Measurements from ENCODE around the gene FSTL5. TPM values are rescaled to one million over a fixed set of nuclear protein-coding genes. Genes with fewer than 3 reads are reported as not detected.
A peak's percentile ranks its signal among the peaks of the same experiment; 100 is the strongest.

Gene FSTL5
- total RNA-seq, 1 experiment from 2014 or later: not detected

DNA sequence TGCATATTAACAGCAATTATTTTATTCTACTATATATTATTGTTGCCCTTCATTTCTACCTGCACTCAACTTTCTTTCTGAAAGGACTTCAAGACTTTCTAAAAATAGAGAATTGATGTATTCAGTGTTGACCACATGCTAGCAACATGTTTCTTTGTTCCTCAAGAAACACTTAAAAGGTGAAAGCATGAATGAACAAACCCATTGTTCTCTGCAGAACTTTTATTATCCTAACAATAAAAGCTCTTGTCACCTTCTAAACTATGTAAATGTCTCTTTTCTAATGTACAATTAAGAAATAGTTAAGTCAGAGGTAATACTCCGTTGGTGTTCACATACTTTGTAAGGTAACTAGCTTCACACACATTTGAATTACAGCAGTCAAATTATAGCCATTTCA is 638.7 kb downstream of the FSTL5 start (continued):
- TF ChIP-seq, protein P1, sequence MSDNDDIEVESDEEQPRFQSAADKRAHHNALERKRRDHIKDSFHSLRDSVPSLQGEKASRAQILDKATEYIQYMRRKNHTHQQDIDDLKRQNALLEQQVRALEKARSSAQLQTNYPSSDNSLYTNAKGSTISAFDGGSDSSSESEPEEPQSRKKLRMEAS (IDR thresholded peaks at IDR 0.05): no peak

DNA sequence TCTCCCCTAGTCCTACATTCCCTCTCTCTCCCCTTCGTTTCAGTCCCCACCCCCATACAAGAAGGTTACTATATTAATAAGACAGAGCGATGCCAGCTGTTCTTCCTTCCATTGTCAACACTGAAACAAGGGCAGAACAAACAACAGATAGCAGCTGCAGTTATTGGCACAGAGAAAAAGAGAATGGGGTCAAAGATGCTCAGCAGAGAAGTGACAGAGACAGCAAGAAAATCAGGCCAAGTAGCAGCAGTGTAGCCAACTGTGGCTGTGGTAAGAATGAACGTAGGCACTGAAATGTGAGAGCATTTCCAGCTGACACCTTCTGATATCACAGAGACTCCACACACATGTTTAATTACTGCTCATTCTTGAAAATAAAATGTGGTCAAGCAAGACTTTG is 641.8 kb downstream of the FSTL5 start:
- Histone ChIP-seq H3K27ac (ENCODE audit: low read depth, low read length) (no peak overlapping the region), H3K4me3 (replicated peaks in 1 of 2; ENCODE audit: low read depth in 1 of 2, low read length in 2 of 2) (no peak overlapping the region), H3K4me2 (ENCODE audit: low read length) (no peak overlapping the region), H3K9me2 (ENCODE audit: insufficient read depth) (no peaks in the 10 kb centered on the region), H3K36me3 (ENCODE audit: control insufficient read depth in 1 of 2, insufficient read depth in 2 of 2, low read length in 2 of 2) (no peaks in the 10 kb centered on the region), H3K9ac (ENCODE audit: low read length) (no peak overlapping the region), H4K20me1 (ENCODE audit: insufficient read depth) (no peaks in the 10 kb centered on the region), H3K79me2 (ENCODE audit: insufficient read depth, low read length) (no peaks in the 10 kb centered on the region), H3K4me1 (ENCODE audit: control insufficient read depth in 1 of 2, insufficient read depth in 2 of 2, low read length in 2 of 2) (no peaks in the 10 kb centered on the region), H2AFZ (ENCODE audit: low read depth, low read length, poor library complexity, severe bottlenecking) (peak overlapping the region; percentile 38), H3K27me3 (ENCODE audit: insufficient read depth, low read length) (no peaks in the 10 kb centered on the region), H3K9me3 (ENCODE audit: control insufficient read depth in 1 of 2, insufficient read depth in 1 of 2, low read depth in 1 of 2, low read length in 2 of 2) (no peaks in the 10 kb centered on the region)
- ChIA-PET CTCF (no interaction called here), RAD21 (ENCODE audit: low non-redundant PET in 1 of 2, low total read pairs in 2 of 2, uncharacterized antibody in 2 of 2, unreplicated experiment in 2 of 2) (no interaction called here), POLR2A (no interaction called here)
- intact Hi-C loops (cut with micrococcal nuclease): no loop called here
- BruUV-seq (replicated peaks): no TSS peak
- DNase-seq (ENCODE audit: low read depth, low spot score): no peak
- no peak for ATAC-seq
- TF ChIP-seq EGR1 (IDR thresholded peaks at IDR 0.05; ENCODE audit: low read depth): no peak
- TF ChIP-seq, protein P1 (IDR thresholded peaks at IDR 0.05): no peak
- TF ChIP-seq, protein P2, sequence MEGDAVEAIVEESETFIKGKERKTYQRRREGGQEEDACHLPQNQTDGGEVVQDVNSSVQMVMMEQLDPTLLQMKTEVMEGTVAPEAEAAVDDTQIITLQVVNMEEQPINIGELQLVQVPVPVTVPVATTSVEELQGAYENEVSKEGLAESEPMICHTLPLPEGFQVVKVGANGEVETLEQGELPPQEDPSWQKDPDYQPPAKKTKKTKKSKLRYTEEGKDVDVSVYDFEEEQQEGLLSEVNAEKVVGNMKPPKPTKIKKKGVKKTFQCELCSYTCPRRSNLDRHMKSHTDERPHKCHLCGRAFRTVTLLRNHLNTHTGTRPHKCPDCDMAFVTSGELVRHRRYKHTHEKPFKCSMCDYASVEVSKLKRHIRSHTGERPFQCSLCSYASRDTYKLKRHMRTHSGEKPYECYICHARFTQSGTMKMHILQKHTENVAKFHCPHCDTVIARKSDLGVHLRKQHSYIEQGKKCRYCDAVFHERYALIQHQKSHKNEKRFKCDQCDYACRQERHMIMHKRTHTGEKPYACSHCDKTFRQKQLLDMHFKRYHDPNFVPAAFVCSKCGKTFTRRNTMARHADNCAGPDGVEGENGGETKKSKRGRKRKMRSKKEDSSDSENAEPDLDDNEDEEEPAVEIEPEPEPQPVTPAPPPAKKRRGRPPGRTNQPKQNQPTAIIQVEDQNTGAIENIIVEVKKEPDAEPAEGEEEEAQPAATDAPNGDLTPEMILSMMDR (IDR thresholded peaks at IDR 0.05 in 2 of 3, conservative IDR thresholded peaks at IDR 0.05 in 1 of 3; ENCODE audit: borderline replicate concordance in 1 of 3, insufficient read depth in 1 of 3, low read depth in 2 of 3, low read length in 2 of 3): no peak
- TF ChIP-seq FOSL1 (IDR thresholded peaks at IDR 0.05; ENCODE audit: low read depth): no peak
- no peak for TF ChIP-seq POLR2A (IDR thresholded peaks at IDR 0.05; ENCODE audit: borderline replicate concordance, extremely low read depth, insufficient read depth, insufficient read length)
- TF ChIP-seq YY1 (IDR thresholded peaks at IDR 0.05; ENCODE audit: extremely low read depth, insufficient replicate concordance, low read depth, low read length): no peak
- no peak for TF ChIP-seq SP1 (IDR thresholded peaks at IDR 0.05; ENCODE audit: low read depth)
